Measurements from ENCODE around the gene MAP2K5.

Gene MAP2K5

GRCh38 chr15:67504796-67505195, 37.7 kb upstream of the MAP2K5 start:
- no peak for ATAC-seq
- no peak for TF ChIP-seq CREB5 (CRISPR knock-in tag; IDR thresholded peaks at IDR 0.05; ENCODE audit: low read depth)
- no peak for TF ChIP-seq ZNF8 (CRISPR knock-in tag; IDR thresholded peaks at IDR 0.05)
- TF ChIP-seq ZFP30 (CRISPR knock-in tag; IDR thresholded peaks at IDR 0.05), result no peak
- no peak for TF ChIP-seq ZNF565 (CRISPR knock-in tag; conservative IDR thresholded peaks at IDR 0.05; ENCODE audit: low read depth)
- TF ChIP-seq RARB (CRISPR knock-in tag; IDR thresholded peaks at IDR 0.05), result no peak
- TF ChIP-seq, protein P1, sequence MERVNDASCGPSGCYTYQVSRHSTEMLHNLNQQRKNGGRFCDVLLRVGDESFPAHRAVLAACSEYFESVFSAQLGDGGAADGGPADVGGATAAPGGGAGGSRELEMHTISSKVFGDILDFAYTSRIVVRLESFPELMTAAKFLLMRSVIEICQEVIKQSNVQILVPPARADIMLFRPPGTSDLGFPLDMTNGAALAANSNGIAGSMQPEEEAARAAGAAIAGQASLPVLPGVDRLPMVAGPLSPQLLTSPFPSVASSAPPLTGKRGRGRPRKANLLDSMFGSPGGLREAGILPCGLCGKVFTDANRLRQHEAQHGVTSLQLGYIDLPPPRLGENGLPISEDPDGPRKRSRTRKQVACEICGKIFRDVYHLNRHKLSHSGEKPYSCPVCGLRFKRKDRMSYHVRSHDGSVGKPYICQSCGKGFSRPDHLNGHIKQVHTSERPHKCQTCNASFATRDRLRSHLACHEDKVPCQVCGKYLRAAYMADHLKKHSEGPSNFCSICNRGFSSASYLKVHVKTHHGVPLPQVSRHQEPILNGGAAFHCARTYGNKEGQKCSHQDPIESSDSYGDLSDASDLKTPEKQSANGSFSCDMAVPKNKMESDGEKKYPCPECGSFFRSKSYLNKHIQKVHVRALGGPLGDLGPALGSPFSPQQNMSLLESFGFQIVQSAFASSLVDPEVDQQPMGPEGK (CRISPR knock-in tag; IDR thresholded peaks at IDR 0.05; ENCODE audit: borderline replicate concordance), result no peak
- TF ChIP-seq TOX (CRISPR knock-in tag; IDR thresholded peaks at IDR 0.05; ENCODE audit: borderline replicate concordance), result no peak
- TF ChIP-seq ESRRG (CRISPR knock-in tag; IDR thresholded peaks at IDR 0.05), result no peak
- TF ChIP-seq ISL1 (CRISPR knock-in tag; IDR thresholded peaks at IDR 0.05), result no peak
- no peak for TF ChIP-seq TSHZ2 (CRISPR knock-in tag; IDR thresholded peaks at IDR 0.05)
- TF ChIP-seq CSRNP3 (CRISPR knock-in tag; IDR thresholded peaks at IDR 0.05), result no peak
- TF ChIP-seq, protein P2, sequence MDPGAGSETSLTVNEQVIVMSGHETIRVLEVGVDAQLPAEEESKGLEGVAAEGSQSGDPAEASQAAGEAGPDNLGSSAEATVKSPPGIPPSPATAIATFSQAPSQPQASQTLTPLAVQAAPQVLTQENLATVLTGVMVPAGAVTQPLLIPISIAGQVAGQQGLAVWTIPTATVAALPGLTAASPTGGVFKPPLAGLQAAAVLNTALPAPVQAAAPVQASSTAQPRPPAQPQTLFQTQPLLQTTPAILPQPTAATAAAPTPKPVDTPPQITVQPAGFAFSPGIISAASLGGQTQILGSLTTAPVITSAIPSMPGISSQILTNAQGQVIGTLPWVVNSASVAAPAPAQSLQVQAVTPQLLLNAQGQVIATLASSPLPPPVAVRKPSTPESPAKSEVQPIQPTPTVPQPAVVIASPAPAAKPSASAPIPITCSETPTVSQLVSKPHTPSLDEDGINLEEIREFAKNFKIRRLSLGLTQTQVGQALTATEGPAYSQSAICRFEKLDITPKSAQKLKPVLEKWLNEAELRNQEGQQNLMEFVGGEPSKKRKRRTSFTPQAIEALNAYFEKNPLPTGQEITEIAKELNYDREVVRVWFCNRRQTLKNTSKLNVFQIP (CRISPR knock-in tag; IDR thresholded peaks at IDR 0.05; ENCODE audit: borderline replicate concordance, low read depth), result no peak
- no peak for TF ChIP-seq ARNTL (CRISPR knock-in tag; IDR thresholded peaks at IDR 0.05; ENCODE audit: borderline replicate concordance, low read depth)
- no peak for TF ChIP-seq PPARA (CRISPR knock-in tag; IDR thresholded peaks at IDR 0.05; ENCODE audit: borderline replicate concordance)
- no peak for TF ChIP-seq ZNF70 (CRISPR knock-in tag; IDR thresholded peaks at IDR 0.05)
- no peak for TF ChIP-seq ZC3H10 (CRISPR knock-in tag; IDR thresholded peaks at IDR 0.05)

DNA sequence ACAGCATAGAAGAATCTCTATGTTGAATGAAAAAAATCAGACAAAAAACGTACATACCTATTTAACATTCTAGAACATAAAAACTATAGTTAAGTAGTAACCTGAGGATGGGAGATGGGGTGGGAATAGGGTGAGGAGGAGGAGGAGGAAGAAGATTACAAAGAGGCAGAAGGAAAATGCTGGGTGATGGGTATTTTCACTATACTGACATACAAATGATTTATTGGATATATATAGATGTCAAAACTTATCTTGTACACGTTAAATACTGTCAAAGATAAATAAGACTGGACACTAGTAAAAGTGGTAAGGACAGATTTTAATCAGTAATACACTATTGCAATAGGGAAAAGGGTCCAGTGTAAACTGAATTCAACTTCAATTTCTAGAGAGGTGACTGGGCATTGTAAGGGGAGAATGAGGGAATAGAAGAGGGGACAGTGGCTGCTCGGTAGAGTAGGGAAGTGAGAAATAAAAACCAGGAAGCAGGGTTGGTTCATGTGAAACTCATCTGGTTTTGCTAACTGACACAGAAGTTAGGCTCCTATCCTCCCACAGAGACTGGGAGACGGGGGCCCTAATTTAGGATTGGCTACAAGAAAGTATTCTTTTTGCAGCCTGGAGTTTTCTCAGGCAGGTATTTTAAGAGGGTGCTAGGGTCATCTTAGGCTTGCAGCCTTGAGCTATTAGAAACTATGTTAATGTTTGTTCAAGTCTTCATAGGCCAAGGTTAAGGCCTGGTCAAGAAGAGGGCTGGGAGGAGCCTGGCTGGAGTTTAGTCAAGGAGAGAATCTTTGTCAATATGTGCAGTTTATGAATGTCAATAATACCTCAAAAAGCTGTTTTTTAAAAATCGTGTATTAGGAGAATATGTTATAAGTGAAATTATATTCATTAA, 36.6 kb upstream of the MAP2K5 start:
- ATAC-seq, result no peak

More for the DNA sequence above, 36.6 kb upstream of the MAP2K5 start:
- TF ChIP-seq ISL1 (CRISPR knock-in tag; IDR thresholded peaks at IDR 0.05) (no peak), ZNF565 (CRISPR knock-in tag; conservative IDR thresholded peaks at IDR 0.05; ENCODE audit: low read depth) (no peak), RARB (CRISPR knock-in tag; IDR thresholded peaks at IDR 0.05) (no peak), CSRNP3 (CRISPR knock-in tag; IDR thresholded peaks at IDR 0.05) (no peak)
